K562 (cell line): ENCODE results near the gene TMEM181.

Source experiments
- BDP1 ChIP-seq: IDR thresholded peaks from 3 replicates; pipeline ENCODE4 v1.6.1; 2011; ENCODE audit not compliant: insufficient read length, insufficient read depth
- BRF1 ChIP-seq: IDR thresholded peaks from 3 replicates; pipeline ENCODE4 v1.6.1; 2011; ENCODE audit warnings: borderline replicate concordance, mild to moderate bottlenecking; ENCODE audit not compliant: insufficient read length; ENCODE audit errors: extremely low read depth
- CTCF ChIP-seq, 3 experiments: IDR thresholded peaks in 2 of 3; conservative IDR thresholded peaks in 1 of 3; 2 replicates each; pipeline ENCODE4 v1.5.1; 2011 to 2012; ENCODE audit warnings: low read length in 3 of 3, mild to moderate bottlenecking in 3 of 3, control low read depth in 2 of 3, improper control_type of control experiment in 1 of 3, inconsistent platforms in 1 of 3, low read depth in 1 of 3, mixed read lengths in 1 of 3, moderate library complexity in 1 of 3; ENCODE audit not compliant: insufficient read depth in 2 of 3
- ELF1 ChIP-seq: fragments of 200-800 bp; sonication (Bioruptor generic); IDR thresholded peaks from 2 replicates; pipeline ENCODE4 v1.6.1; 2016; ENCODE audit warnings: missing genetic modification characterization, missing compliant biosample characterization
- HIVEP1 ChIP-seq: fragments of 250-450 bp; sonication (Bioruptor Pico); IDR thresholded peaks from 2 replicates; pipeline ENCODE4 v1.4.0; 2020; ENCODE audit warnings: mild to moderate bottlenecking
- HNRNPUL1 ChIP-seq: fragments of 200-400 bp; formaldehyde crosslinking; IDR thresholded peaks from 2 replicates; pipeline ENCODE4 v1.6.1; 2017; ENCODE audit warnings: low read length
- MAFG ChIP-seq: fragments of 450-650 bp; conservative IDR thresholded peaks from 2 replicates; pipeline ENCODE4 v1.6.1; 2016; ENCODE audit warnings: missing genetic modification characterization, missing compliant biosample characterization
- MGA ChIP-seq: fragments of 450-650 bp; IDR thresholded peaks from 2 replicates; pipeline ENCODE4 v1.6.1; 2016; ENCODE audit warnings: mild to moderate bottlenecking, moderate library complexity
- NCOR1 ChIP-seq: fragments of 450-650 bp; IDR thresholded peaks from 2 replicates; pipeline ENCODE4 v1.6.1; 2016; ENCODE audit warnings: mild to moderate bottlenecking, moderate library complexity
- POLR2A ChIP-seq: fragments of 450-650 bp; conservative IDR thresholded peaks from 2 replicates; pipeline ENCODE4 v1.6.1; 2016
- SIN3A ChIP-seq, 2 experiments: fragments of 150-350 bp in 1 of 2; IDR thresholded peaks; 2 replicates each; pipeline ENCODE4 v1.6.1; 2011 to 2016; ENCODE audit warnings: borderline replicate concordance in 2 of 2, low read depth in 2 of 2, low read length in 2 of 2, mild to moderate bottlenecking in 2 of 2, moderate library complexity in 2 of 2; ENCODE audit not compliant: control insufficient read depth in 1 of 2
- SNRNP70 ChIP-seq: fragments of 200-400 bp; formaldehyde crosslinking; optimal IDR thresholded peaks from 2 replicates; pipeline ENCODE3; 2017; ENCODE audit warnings: low read depth, low read length
- ZC3H11A ChIP-seq: IDR thresholded peaks from 2 replicates; pipeline ENCODE4 v1.6.1; 2012; ENCODE audit warnings: low read depth, low read length, improper control_type of control experiment
- TF ChIP-seq, protein P1 (sequence below): sonication (generic); formaldehyde crosslinking; IDR thresholded peaks from 2 replicates; pipeline ENCODE4 v1.8.0; 2022; ENCODE audit warnings: missing genetic modification reagents, mild to moderate bottlenecking, borderline replicate concordance

DNA sequence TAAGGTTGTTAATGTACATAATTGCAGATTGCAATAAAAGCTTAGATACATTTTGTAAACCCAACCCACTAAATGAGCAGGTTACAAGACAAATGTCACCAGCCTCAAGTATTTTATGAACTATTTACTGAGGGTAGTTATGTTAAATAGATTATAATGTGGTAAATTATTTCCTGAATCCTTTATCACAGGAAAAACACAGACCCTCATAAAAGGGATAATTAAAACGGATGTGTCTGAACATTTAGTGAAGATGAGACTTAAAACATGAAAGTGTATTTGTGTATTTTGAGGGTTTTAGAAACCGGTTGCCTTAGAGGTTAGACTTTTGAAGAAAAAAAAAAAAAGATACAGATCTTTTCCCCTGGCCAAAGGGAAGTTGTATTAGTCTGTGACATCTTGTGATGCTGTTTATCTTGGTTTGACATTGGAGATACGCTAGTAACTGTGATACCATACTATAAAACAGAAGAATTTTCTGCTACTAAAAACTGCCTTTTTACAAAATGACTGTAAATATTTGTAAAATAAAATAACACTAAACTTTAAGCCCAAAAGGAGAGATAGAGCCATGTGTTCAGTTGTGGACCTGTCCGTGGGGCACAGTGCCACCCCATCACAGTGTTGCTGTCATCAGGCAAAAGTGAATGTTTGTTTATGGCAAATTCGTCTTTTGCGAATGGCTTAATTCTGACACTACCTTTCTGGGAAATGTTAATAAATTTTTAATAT is 75.0 kb downstream of the TMEM181 start:
- TF ChIP-seq ELF1 (tag) (no peak), BDP1 (no peak), NCOR1 (no peak), MAFG (tag) (no peak), CTCF (IDR thresholded peaks at IDR 0.05 in 2 of 3, conservative IDR thresholded peaks at IDR 0.05 in 1 of 3; ENCODE audit: insufficient read depth in 2 of 3, low read depth in 1 of 3, low read length in 3 of 3) (no peak), POLR2A (no peak; the same call in 1 of the 2 replicates), ZC3H11A (no peak), BRF1 (no peak), HNRNPUL1 (no peak), SIN3A (IDR thresholded peaks at IDR 0.05; ENCODE audit: borderline replicate concordance in 2 of 2, control insufficient read depth in 1 of 2, low read depth in 2 of 2, low read length in 2 of 2) (no peak), MGA (no peak), SNRNP70 (no peak), HIVEP1 (CRISPR knock-in tag) (no peak)
- TF ChIP-seq, protein P1, sequence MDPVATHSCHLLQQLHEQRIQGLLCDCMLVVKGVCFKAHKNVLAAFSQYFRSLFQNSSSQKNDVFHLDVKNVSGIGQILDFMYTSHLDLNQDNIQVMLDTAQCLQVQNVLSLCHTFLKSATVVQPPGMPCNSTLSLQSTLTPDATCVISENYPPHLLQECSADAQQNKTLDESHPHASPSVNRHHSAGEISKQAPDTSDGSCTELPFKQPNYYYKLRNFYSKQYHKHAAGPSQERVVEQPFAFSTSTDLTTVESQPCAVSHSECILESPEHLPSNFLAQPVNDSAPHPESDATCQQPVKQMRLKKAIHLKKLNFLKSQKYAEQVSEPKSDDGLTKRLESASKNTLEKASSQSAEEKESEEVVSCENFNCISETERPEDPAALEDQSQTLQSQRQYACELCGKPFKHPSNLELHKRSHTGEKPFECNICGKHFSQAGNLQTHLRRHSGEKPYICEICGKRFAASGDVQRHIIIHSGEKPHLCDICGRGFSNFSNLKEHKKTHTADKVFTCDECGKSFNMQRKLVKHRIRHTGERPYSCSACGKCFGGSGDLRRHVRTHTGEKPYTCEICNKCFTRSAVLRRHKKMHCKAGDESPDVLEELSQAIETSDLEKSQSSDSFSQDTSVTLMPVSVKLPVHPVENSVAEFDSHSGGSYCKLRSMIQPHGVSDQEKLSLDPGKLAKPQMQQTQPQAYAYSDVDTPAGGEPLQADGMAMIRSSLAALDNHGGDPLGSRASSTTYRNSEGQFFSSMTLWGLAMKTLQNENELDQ (CRISPR knock-in tag), result no peak
